Measurements from ENCODE around the gene DNAH9.

The DNAH9 gene

DNA sequence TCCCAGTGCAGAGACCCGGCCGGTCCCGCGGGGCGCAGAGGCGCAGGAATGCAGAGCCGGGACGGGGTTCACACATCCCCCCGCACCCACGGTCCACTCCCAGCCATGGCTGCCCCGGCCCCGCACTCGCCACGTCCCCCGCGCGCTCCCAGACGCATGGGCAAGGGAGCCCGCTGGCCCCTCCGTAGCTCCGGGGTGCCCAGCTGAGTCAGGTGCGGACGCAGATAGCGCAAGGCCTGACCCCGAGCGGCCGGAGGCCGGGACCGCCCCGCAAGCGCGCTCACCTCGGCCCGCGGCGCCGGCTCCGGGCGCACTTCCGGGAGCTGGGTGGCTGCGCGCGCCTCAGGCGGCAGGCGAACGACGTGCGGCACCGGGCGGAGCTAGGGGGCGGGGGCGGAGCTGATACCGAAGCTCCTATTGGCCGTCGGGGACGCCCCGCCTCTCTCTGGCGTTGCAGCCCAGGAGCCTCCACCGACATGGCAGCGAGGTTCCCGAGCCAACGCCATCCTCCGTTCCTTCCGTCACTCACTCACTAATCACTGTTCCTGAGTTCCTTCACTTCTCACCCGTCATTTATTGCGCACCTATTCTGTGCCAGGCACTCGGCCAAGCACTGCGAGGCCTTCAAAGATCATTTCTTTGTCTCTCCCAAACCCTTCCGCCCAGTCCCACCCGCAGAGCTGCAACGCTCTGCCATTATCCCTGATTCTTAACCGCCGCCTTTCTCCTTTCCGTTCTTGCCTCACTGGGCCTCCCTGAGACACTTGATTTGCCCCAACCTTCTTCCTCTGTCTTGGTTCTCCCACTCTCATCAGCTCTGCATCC is 399.1 kb downstream of the DNAH9 start, which contains the start of gene ZNF18:
Gene ZNF18, minus strand, starts transcription at position 329 of the 825 bp plus-strand sequence. CDS start 4,646 bp downstream, outside the sequence.
- peak; percentile 95 for DNase-seq

DNA sequence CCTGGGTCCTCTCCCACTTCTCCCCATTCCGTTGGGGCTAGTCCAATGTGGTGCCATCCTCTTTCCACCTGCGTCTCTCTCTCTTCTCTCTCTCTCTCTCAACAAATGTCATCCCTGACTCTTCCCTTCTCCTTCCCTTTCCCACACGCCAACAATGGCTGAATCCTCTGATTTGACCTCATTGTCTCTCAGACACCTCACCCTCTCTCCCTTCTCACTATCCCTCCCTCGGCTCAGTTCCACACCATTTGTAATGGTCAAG is 399.6 kb downstream of the DNAH9 start:
- no peak for DNase-seq

DNA sequence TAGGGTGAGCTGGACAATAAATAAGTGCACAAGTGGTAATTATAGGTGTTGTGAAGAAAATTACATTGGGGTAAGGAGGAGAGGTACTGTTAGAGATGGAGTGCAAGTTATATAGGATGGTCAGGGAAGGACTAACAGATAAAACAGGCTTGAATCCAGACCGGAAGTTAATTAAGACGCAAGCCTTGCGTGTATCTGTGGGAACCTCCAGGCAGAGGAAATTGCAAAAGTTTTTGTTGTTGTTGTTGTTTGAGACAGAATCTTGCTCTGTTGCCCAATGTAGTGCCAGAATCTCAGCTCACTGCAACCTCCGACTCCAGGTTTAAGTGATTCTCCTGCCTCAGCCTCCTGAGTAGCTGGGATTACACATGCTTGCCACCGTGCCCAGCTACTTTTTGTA is 401.4 kb downstream of the DNAH9 start:
- no peak for DNase-seq

DNA sequence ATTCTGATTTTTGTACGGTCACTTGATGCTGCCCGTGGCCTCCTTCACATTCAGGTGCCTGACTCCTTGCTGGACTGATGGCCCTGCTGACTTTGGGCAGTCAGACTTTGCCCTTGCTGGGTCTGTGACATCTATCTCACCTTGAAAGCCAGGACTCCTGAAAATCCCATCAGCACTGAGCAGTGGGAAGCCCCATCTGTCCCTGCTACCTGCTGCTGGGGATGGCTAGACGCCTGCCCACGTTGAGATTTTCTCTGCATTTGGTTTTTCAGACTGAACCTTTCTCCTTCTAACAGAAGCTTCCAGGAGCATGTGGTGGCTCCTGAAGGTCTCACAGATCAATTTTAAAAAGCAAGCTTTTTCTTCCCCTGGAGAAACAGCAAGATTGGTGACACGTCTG is 409.2 kb downstream of the DNAH9 start:
- DNase-seq, result no peak

All from stimulated activated naive CD4-positive, alpha-beta T cell treated with Interleukin-2 at 50 U/mL for 16 hours (primary cell).